Fibroblast of peridontal ligament (primary cell): ENCODE measurements around the gene IGSF9.

Experiments
- DNase-seq: peaks from one replicate; pipeline ENCODE4 v3.0.0-alpha.2; 2010; ENCODE audit errors: extremely low read depth

Gene IGSF9

DNA sequence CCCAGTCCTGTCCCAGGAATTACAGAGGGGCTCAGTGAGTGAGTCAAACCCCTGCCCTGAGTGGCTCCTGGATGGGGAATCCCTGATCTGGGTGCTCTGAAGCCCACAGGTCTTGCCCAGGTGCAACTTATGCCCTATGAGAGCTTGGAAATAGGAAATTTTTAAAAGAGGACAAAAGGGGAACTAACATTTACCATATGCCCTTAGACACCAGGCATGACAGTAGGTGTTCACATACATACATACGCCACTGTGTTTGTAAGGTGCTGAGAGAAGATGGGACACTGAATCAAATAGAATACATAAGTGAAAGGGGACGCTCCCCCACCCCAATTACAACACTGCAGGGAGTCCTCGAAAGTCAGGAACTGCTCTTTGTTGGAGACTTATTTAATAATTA lies 46.9 kb downstream of the IGSF9 start:
- no peak for DNase-seq

DNA sequence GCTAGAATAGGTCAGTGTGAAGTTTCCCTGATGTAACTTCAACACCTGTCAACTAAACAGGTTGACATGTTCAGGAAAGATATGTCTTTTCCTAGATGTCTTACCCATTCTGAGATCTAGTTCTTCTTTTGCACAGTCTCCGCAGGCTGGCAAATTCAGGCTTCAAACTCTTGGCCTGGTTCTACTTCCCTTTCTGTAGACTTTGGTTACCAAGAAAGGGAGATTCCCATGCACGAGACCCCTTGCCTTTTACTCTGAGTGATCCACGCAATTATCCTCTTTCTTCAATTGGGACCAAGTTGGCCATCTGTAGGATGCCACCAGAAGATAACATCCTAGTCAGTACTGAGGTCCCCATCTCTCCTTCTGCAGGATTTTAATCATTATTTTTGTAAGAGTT lies 47.5 kb downstream of the IGSF9 start:
- DNase-seq, result no peak

DNA sequence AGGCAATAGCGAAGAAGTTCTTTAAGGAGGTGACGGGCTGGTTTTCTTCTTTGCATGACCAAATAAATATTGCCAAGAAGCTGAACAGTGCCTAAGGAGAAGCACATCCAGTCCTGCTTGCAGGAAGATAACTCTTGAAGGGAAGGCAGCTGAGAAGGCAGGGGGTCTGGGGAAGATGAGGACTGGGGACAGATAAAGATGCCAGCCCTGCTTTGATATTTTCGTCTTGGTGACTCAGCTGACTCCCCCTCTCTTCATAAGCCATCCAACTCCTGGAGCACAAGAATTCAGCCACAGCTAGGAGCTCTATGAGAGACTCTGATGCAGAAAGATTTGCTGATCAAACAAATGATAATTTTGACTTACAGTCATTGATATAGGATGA lies 48.9 kb downstream of the IGSF9 start:
- DNase-seq, result no peak

DNA sequence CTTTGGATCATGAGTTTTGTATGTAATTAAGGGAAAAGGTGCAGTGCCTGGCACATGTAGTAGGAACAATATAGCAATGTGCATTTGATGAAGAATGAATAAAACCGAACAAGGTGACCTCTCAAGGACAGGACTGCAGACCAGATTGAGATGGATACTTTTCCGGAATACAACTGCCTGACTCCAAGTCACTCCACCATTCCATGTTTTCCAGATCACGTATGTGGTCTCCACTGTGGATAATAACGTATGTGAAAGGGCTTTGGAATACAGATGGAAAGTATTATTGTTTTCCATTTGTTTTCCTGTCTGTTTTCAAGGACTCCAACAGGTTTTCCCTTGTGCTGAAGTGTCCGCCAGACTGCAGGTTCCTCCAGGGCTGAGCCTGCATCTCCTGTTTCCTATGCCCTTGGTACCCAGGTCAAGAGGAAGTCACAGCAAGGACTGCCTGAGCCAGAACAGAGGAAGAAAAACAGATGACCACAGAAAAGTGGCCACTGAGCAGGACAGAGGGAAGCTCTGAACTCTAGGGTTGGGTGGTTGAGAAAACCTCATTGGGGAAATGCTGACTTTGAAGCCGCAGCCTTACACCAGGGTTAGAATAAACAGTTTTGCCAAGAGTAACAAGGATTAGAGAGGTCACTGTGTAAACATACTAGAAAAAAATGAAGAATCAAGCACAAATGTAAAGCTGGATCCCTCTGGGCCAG lies 49.4 kb downstream of the IGSF9 start:
- no peak for DNase-seq

DNA sequence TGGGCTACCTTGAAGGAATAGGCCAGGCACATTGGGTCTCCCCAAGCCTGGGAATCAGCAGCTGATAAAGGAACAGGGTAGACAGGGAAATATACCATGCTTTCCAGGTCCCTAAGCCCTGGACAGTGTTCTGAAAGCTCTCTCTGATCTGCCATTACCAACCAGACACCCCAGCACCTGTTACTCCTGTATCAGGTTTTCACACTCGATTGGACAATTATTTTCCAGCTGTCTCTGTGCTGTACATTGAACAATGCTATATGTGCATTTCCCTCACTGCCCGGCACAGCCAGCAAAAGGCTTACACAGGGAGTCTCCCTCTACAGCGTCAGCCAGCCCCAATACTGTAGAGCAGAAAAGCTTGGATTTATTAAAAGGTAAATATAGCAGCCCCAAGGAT lies 50.1 kb downstream of the IGSF9 start:
- no peak for DNase-seq

DNA sequence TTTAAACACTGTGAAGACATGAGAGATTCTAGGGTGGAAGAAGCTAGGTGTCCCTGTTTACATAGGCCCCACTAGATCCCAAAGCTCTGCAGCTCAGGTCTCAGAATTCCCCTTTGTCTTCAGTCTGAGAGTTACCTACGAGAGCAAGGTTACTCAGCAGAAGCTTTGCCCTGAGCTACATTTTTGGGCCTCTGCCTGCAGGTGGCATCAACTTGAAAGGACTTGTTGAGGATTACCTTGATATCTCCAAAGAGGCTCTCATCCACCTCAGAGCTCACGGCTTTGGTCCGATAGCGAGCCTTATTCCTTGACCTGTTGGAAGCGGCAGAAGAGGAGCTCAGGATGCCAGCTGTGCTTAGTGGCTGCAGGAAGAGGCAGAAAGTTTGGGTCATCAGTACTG lies 52.5 kb downstream of the IGSF9 start:
- DNase-seq, result no peak

DNA sequence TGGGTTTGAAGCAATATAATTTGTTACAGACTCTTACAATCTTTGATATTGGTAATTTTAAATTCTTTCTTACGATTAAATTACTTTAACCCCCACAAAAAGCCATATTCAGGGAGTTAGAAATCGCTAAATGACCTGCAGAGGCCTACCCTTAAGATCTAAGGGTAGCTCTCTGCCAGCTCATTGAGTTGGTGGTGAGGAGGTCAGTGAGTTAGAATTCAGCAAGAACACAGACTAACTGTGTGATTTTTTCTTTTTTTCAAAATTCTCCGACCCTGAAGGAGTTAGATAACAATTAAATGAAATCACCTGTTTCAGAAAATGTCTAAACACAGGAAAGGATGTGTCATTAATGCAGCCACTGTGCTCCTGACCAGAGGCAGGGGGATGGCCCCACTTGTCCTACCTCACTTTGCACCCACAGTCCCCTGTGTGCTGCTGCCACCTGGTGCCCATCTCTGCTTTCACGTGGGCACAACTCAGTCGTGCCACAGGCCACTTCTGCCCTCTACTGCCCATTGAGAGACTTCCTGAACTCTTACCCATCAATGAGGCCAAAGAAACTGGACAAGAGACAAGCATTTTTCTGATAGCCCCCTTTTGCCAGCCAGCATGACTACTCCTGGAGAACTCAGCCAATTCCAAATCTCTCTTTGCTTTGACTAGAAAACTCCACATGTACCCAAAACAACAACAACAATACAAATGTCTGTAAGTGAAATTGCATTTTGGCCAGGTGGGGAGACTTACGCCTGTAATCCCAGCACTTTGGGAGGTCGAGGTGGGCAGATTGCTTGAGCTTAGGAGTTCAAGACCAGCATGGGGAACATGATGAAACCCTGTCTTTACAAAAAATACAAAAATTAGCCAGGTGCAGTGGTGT lies 53.9 kb downstream of the IGSF9 start:
- DNase-seq, result peak; percentile 90

DNA sequence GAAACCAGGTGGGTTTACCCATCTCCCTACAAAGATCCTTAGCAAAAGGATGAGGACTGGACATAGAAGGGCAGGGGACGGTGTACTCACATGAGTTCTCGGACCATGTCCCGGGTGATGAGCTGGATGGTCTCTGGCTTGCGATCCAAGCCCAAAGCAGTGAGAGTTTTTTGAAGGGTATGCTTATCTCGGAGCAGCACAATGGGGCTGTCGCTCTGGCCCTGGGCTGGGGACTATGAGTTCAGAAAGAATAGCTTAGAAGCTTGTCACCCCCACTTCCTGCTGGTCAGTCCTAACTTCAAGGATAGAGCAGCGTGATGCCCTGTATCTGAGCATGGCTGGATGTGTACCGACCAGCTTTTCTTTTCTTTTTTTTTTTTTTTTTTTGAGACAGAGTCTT lies 55.0 kb downstream of the IGSF9 start:
- DNase-seq, result no peak

DNA sequence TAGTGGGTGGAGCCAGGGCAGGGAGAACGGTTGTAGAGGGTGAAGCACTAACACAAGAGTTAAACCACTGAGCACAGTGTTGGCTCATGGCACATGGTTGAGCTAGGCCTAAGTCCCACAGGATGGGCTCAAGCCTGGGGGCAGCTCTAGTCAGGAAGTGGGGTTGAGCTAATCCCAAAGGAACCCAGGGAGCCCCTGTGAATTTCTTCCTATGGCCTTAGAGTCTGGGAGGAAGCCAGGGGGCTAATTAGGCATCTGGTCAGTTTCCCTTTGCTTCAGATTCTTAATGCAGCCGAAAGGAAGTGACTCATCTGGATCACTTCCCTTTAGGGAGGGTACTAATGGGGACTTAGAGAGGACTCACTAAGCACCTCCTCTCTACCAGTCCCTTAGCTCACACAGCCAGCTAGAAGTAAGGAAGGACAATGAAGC lies 55.6 kb downstream of the IGSF9 start:
- DNase-seq, result peak; percentile 88

DNA sequence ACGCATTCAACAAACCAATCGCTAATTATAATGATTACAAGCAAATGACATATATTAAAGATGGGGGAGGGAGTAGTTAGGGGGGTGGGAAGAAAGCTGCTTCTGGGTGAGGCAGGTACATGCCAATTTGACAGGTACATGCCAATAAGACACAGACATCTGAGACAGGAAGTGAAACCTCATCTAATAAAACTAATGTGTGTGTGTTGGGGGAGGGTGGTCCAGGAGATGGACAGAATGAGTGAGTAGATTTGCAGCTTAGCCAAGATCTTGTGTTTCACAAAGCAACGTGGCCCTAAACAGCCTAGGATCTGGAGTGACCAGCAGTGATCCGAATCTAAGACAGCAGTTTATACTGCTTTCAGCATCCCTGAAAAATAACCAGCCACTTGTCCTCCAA lies 56.2 kb downstream of the IGSF9 start:
- no peak for DNase-seq

DNA sequence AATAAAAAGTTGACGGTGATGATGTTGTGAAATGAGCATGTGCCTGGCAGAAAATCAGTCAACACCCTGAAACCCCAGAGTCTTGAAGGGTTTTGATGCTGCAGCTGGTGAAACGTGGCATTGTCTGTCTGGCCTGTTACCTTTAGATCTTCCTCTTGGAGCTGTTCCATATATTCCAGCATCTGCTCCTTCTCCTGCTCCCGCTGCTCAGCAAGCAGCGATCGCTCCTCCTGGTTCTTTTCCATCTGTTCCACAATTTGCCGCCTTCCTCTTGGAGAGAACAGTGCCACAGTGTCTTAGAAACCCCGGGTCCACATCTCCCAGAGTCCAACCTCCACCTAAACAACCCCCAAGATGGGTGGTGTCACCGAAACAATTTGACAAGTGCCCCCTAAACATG lies 61.1 kb downstream of the IGSF9 start:
- DNase-seq, result no peak

DNA sequence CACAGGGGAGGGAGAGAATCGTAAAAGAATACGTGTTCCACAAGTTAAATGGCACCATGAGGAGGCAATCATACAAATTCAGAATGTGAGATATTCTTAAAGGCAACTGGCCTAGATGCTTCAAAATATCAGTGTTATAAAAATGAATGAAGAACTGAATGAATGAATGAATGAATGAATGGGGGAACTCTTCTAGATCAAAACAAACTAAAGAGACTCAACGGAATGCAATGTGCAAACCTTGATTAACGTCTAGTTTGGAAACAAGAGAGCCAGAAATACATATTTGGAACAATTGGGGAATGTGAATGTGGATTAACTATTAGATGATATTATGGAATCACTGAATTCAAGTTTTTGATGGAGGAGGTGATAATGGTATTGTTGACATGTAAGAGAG lies 62.3 kb downstream of the IGSF9 start:
- no peak for DNase-seq

DNA sequence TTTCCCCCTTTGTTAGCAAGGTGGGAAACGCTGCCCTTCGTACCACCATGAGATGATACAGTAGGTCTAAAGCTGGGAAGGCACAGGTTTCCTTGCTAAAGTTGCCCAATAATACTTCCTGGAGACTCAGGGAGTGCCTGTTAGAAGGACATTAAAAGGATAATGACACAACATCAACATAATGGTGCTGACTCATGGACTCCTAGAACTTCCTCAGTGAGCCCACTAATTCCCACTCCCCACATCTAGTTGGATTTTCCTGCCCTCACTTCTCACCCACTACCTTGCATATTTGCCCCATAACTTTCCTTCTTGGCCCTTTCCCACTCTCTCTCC lies 62.9 kb downstream of the IGSF9 start:
- DNase-seq, result no peak

DNA sequence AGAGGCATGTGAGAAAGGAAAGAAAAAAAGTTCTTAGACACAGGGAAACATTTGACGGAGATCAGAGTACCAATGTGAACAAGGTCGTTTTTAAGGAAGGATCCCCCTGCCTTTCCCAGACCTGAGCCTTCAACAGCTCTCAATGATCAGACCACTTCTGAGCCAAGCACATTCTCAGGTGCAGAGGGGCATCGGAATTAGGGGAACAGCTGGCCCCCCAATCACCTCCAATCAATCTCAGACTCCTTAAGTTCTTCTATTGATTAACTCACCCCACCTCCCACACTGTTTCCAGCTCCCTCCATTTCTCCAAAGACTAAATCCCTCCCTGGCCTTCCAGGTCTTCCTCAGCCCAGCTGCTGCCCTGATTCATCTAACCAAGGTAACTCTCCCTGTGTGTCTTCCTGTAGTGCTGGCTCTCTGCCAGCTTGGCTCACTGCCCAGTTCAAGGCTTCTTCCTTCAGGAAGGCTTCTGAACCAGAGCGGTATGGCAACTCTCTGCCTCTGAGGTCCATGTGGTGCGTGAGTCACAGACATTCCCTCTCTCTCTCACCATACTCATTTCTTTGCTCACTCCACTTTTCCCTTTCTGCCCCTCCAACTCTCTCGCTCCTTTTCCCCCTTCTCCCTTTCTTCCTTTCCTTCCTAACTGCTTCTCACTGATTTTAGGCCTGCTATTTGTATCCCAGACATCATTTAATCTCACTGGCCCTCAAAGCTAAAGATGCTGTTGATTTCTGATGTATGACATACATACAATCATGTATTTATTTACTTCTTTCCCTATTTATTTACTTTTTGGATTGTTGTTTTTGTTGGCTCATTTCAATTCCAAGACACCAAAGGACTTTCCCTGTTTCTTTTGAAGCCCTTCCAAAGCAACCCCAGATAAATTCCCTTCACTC lies 63.5 kb downstream of the IGSF9 start:
- peak; percentile 87 for DNase-seq

DNA sequence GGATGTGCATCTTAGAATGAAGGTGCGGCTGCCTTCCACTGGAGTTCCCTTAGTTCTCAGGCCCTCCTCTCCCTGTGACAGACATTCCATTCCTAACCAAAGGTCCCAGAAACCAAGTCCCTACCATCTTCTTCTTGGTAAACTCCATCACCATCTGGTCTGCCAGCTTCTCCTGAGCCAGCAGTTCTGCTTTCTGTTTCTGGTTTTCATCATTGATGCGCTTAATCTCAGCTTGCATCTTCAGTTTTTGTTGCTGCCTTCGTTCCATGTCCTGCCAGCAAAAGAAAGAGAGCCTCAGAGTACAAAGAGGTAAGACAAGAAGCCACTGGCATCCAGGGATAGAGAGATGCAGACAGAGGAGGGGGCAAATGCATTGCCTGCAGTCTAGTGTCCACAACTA lies 65.0 kb downstream of the IGSF9 start:
- no peak for DNase-seq

DNA sequence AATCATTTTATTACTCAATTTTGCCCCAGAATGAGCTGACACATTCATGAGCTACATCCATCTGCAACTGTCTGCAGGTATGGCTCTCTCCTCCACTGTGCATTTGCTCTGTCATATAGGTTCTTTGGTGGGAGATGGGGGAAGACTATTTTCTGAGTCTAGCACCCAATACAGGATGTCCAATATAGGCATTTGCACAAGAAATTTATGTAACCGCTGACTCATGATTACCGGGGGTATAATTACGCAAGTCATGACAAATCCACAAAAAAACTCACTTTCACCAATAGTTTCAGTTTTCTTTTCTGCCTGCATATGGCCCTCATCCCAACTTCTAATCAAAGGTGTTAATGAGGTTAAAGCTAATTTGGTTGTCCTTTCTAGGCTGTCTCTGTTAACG lies 65.4 kb downstream of the IGSF9 start:
- peak; percentile 85 for DNase-seq

DNA sequence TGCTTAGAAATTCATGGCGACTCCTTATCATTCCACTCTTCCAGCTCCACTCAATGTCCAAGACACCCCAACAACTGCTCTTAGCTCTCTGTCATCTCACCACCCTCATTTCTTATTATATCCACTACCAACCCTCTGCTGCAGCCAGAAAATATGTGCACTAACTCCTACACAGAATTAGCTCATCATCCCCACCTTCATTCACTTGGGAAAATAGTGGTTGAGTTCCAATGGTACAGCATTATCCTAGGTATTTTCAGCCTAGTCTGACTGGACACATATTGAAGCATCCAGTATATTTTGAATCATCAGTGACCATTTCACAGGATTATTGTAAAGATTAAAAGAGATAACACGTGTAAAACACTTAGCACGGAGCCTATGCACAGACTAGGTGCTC lies 66.3 kb downstream of the IGSF9 start:
- no peak for DNase-seq

DNA sequence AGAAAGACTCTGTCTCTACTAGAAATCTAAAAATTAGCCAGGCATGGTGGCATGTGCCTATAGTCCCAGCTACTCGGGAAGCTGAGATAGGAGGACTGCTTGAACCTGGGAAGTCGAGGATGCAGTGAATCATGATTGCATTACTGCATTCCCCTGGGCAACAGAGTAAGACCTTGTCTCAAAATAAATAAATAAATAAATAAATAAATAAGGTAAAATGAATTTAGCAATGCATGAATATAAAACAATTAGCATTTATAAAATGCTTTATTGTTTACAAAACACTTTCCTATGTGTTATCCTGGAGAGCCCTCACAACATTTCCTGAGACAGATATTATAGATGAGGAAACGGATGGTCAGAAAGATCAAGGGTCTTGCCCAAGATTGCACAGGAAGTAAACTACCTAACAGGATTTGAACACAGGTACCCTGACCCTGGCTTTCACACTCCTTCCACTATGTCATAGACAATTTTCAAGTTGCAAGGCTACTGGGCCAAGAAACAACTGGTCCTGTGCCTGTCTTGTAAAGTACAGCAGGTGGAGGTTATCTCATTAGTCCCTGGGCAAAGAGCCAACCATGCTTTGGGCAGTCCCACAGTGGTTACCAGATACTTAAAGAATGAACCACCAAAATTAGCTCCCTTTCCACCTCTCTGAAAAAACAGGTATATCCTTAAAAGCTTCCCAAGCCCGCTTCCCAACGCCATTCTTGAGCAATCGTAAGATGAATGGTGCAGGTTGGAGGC lies 67.5 kb downstream of the IGSF9 start:
- no peak for DNase-seq
